ENCODE measurements around the gene TAS1R1.

DNA sequence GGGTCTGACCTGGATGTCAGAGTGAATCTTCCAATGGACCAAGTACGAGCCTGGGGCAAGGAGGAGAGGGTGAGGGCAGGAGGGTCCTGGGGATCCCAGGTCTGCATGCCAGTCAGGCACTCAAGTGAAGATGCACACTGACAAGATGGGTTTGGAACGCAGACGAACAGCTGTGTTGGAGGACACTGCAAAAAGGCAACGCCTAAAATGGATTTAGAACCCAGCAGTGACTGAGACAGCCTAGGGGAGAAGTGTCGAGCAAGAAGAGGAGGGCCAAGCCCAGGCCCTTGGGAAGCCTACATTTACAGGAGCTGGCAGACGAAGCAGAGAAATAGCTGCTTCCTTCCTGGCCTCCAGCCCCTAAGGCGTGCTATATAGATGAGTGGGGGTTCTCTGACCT lies 26.6 kb upstream of the TAS1R1 start:
- TF ChIP-seq, protein P1, sequence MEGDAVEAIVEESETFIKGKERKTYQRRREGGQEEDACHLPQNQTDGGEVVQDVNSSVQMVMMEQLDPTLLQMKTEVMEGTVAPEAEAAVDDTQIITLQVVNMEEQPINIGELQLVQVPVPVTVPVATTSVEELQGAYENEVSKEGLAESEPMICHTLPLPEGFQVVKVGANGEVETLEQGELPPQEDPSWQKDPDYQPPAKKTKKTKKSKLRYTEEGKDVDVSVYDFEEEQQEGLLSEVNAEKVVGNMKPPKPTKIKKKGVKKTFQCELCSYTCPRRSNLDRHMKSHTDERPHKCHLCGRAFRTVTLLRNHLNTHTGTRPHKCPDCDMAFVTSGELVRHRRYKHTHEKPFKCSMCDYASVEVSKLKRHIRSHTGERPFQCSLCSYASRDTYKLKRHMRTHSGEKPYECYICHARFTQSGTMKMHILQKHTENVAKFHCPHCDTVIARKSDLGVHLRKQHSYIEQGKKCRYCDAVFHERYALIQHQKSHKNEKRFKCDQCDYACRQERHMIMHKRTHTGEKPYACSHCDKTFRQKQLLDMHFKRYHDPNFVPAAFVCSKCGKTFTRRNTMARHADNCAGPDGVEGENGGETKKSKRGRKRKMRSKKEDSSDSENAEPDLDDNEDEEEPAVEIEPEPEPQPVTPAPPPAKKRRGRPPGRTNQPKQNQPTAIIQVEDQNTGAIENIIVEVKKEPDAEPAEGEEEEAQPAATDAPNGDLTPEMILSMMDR (IDR thresholded peaks at IDR 0.05; ENCODE audit: poor library complexity): no peak
- TF ChIP-seq EZH2phosphoT487 (IDR thresholded peaks at IDR 0.05; ENCODE audit: low read depth, severe bottlenecking, unreplicated experiment): no peak
